PC-9 (cell line): Measurements from ENCODE around the gene NOXO1.

ENCODE experiments used
- EZH2 ChIP-seq: fragments of 200-600 bp; sonication (generic); IDR thresholded peaks from 2 replicates; pipeline ENCODE4 v1.8.0; 2017; ENCODE audit warnings: antibody characterized with exemption, low read depth
- TF ChIP-seq, protein P1 (sequence below): fragments of 200-600 bp; sonication (generic); conservative IDR thresholded peaks from 2 replicates; pipeline ENCODE4 v1.6.1; 2017; ENCODE audit warnings: mixed run types, antibody characterized with exemption, mild to moderate bottlenecking, moderate library complexity

DNA sequence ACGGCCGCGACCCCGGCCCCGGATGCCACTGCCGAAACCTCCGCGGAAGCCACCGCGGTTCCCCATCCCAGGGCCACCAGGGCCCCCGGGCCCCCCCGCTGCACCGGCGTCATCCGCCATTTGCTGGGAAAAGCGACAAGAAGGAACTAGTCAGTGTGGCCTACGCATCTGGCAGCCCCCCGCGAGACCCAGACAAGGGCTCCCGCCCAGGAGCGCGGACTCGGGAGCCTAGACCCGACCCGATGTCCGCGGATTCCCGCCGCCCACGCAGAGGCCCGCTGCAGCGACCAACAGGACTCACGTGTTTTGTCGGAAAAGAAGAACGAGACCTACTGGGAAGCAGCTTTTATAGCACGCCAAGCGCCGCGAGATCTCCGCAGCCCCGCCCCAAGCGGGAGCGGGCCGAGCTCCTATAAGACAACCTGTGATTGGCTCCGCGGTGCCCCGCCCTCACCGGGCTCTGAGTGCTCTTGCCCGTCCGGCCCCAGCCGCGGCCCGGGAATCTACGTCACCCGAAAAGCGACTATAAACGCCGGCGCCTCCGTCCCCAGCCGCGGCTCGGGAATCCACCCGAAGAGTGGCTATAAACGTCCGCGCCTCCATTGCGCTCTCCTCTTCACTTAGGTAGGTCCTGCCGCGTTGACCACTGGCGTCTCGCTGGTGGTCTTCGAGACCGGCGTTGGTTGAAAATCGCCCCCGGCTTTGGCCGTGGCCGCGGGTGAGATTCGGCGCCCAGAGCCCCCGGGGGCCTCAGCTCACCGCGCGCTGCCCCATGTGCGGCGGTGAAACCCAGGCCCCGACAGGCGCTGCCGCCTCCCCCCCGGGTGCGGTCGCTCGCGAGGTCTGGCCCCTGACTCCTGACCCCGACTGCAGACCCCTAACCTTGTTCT lies 16.5 kb downstream of the NOXO1 start, which contains the start of gene RPS2:
- TF ChIP-seq, protein P1, sequence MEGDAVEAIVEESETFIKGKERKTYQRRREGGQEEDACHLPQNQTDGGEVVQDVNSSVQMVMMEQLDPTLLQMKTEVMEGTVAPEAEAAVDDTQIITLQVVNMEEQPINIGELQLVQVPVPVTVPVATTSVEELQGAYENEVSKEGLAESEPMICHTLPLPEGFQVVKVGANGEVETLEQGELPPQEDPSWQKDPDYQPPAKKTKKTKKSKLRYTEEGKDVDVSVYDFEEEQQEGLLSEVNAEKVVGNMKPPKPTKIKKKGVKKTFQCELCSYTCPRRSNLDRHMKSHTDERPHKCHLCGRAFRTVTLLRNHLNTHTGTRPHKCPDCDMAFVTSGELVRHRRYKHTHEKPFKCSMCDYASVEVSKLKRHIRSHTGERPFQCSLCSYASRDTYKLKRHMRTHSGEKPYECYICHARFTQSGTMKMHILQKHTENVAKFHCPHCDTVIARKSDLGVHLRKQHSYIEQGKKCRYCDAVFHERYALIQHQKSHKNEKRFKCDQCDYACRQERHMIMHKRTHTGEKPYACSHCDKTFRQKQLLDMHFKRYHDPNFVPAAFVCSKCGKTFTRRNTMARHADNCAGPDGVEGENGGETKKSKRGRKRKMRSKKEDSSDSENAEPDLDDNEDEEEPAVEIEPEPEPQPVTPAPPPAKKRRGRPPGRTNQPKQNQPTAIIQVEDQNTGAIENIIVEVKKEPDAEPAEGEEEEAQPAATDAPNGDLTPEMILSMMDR: no peak
- no peak for TF ChIP-seq EZH2
